Prostate gland (tissue), 2 donors: ENCODE results near the gene CEACAM19. TPM values are rescaled to one million over a fixed set of nuclear protein-coding genes. Genes with fewer than 3 reads are reported as not detected.

Experiments used
- DNase-seq: peaks from one replicate; pipeline ENCODE4 v3.0.0-alpha.2; 2019; ENCODE audit warnings: low spot score
- H3K27ac ChIP-seq, 2 donors: fragments of 200-600 bp; sonication (generic); 2 replicates each; pipeline ENCODE4 v1.5.1; 2017 to 2019
- H3K27me3 ChIP-seq: fragments of 200-600 bp; sonication (generic); replicated peaks from 2 replicates; pipeline ENCODE4 v1.5.1; 2019; ENCODE audit not compliant: insufficient read depth
- H3K36me3 ChIP-seq, 2 donors: fragments of 200-600 bp; sonication (generic); 1 replicate in 1 of 2; 2 replicates in 1 of 2; pipeline versions ENCODE4 v1.5.1 to v1.8.1; 2017 to 2019
- H3K4me1 ChIP-seq: fragments of 200-600 bp; sonication (generic); replicated peaks from 2 replicates; pipeline ENCODE4 v1.5.1; 2019
- H3K4me3 ChIP-seq, 2 donors: fragments of 200-600 bp; sonication (generic); 2 replicates each; pipeline ENCODE4 v1.5.1; 2017 to 2019
- H3K9me3 ChIP-seq: fragments of 200-600 bp; sonication (generic); 2 replicates; pipeline ENCODE4 v1.5.1; 2017
- CTCF ChIP-seq, 4 experiments: fragments of 200-600 bp in 2 of 4; fragments of 450-650 bp in 2 of 4; sonication (generic) in 2 of 4; IDR thresholded peaks; 1 replicate in 3 of 4; 2 replicates in 1 of 4; pipeline ENCODE4 v1.5.1; 2016 to 2019; ENCODE audit warnings: antibody characterized with exemption in 4 of 4, mild to moderate bottlenecking in 2 of 4, moderate library complexity in 2 of 4
- POLR2A ChIP-seq: fragments of 450-650 bp; IDR thresholded peaks from one replicate; pipeline ENCODE4 v1.6.1; 2016; ENCODE audit warnings: antibody characterized with exemption, mild to moderate bottlenecking
- POLR2AphosphoS5 ChIP-seq: sonication (generic); formaldehyde crosslinking; IDR thresholded peaks from one replicate; pipeline ENCODE4 v1.6.1; 2017; ENCODE audit warnings: antibody characterized with exemption
- WGBS: methylation state at CpG from one replicate; pipeline ENCODE4 v1.1.5; 2018; 5-methylcytosine and 5-hydroxymethylcytosine counted together
- intact Hi-C: fragments of 100-400 bp; cut with DNase I; formaldehyde crosslinking; loops from one replicate; pipeline ENCODE4 v1.14.2; 2022
- total RNA-seq, 2 donors: library from RNA; depleted of rRNA; stranded (reverse); fragments of >200 nt; gene quantifications; one replicate each; pipeline ENCODE4 v1.1.0, GENCODE V29; 2016

CEACAM19 gene
- total RNA-seq, 2 donors from 2014 or later, result 3.6 to 8.1 TPM

GRCh38 chr19:44702551-44703176, 31.4 kb downstream of the CEACAM19 start:
- DNase-seq, result no peak
- H3K9me3 ChIP-seq, result no peaks in the 10 kb centered on the region
- H3K4me3 ChIP-seq, result no peak overlapping the region
- H3K36me3 ChIP-seq, result no peaks in the 10 kb centered on the region
- TF ChIP-seq POLR2A (no peak), POLR2AphosphoS5 (no peak), CTCF (IDR thresholded peaks at IDR 0.05) (no peak)
- no peaks in the 10 kb centered on the region for H3K4me1 ChIP-seq
- WGBS, result 85% methylated on average over 17 of the region's 17 CpGs
- intact Hi-C loops, result no loop called here
- H3K27ac ChIP-seq, result no peak overlapping the region
- no peaks in the 10 kb centered on the region for H3K27me3 ChIP-seq

GRCh38 chr19:44703336-44704078, 32.2 kb downstream of the CEACAM19 start:
- intact Hi-C loops, result no loop called here
- 84% methylated on average over 27 of the region's 28 CpGs for WGBS
- TF ChIP-seq POLR2A, result no peak
- TF ChIP-seq CTCF (IDR thresholded peaks at IDR 0.05), result no peak
- no peak for TF ChIP-seq POLR2AphosphoS5
- Histone ChIP-seq H3K9me3 (no peaks in the 10 kb centered on the region), H3K27me3 (no peaks in the 10 kb centered on the region), H3K4me1 (no peaks in the 10 kb centered on the region), H3K4me3 (no peak overlapping the region), H3K36me3 (no peaks in the 10 kb centered on the region), H3K27ac (no peak overlapping the region)
- no peak for DNase-seq

GRCh38 chr19:44704982-44705381, 33.7 kb downstream of the CEACAM19 start:
- H3K4me1 ChIP-seq, result no peaks in the 10 kb centered on the region
- TF ChIP-seq POLR2AphosphoS5, result no peak
- TF ChIP-seq POLR2A, result no peak
- TF ChIP-seq CTCF (IDR thresholded peaks at IDR 0.05), result no peak
- H3K27me3 ChIP-seq, result no peaks in the 10 kb centered on the region
- no peak for DNase-seq
- H3K36me3 ChIP-seq, result no peaks in the 10 kb centered on the region
- H3K27ac ChIP-seq, result no peak overlapping the region
- intact Hi-C loops, result no loop called here
- H3K4me3 ChIP-seq, result no peak overlapping the region
- WGBS, result 97% methylated on average over 1 of the region's 1 CpG
- no peaks in the 10 kb centered on the region for H3K9me3 ChIP-seq

GRCh38 chr19:44705502-44706010, 34.3 kb downstream of the CEACAM19 start:
- 91% methylated on average over 12 of the region's 12 CpGs for WGBS
- intact Hi-C loops, result no loop called here
- Histone ChIP-seq H3K4me3 (no peak overlapping the region), H3K27ac (no peak overlapping the region), H3K9me3 (no peaks in the 10 kb centered on the region), H3K27me3 (no peaks in the 10 kb centered on the region), H3K36me3 (no peaks in the 10 kb centered on the region), H3K4me1 (no peaks in the 10 kb centered on the region)
- DNase-seq, result no peak
- no peak for TF ChIP-seq POLR2AphosphoS5
- no peak for TF ChIP-seq CTCF (IDR thresholded peaks at IDR 0.05)
- no peak for TF ChIP-seq POLR2A
